GM23338 (cell line): ENCODE measurements around the gene ELMOD3.

Experiments
- CREB1 ChIP-seq: fragments of 250-450 bp; sonication (Bioruptor Pico); IDR thresholded peaks from 2 replicates; pipeline ENCODE4 v1.5.0; 2020; ENCODE audit warnings: low read depth, mild to moderate bottlenecking, moderate library complexity
- CTCF ChIP-seq, 2 experiments: fragments of 200-600 bp in 1 of 2; sonication (generic) in 1 of 2; conservative IDR thresholded peaks; 2 replicates each; pipeline versions ENCODE4 v1.5.1 to v1.6.1; 2016 to 2017; ENCODE audit warnings: antibody characterized with exemption in 2 of 2, low read depth in 2 of 2, mild to moderate bottlenecking in 2 of 2, moderate library complexity in 1 of 2
- EZH2 ChIP-seq: fragments of 200-600 bp; sonication (generic); IDR thresholded peaks from one replicate; pipeline ENCODE4 v1.8.0; 2017; ENCODE audit warnings: antibody characterized with exemption, mild to moderate bottlenecking, low read depth; ENCODE audit not compliant: unreplicated experiment
- EZH2phosphoT487 ChIP-seq: fragments of 200-600 bp; sonication (generic); IDR thresholded peaks from one replicate; pipeline ENCODE4 v1.8.1; 2018; ENCODE audit warnings: antibody characterized with exemption; ENCODE audit not compliant: unreplicated experiment
- JUNB ChIP-seq: IDR thresholded peaks from one replicate; pipeline ENCODE4 v1.6.1; 2016; ENCODE audit warnings: antibody characterized with exemption; ENCODE audit not compliant: unreplicated experiment
- POLR2AphosphoS5 ChIP-seq: IDR thresholded peaks from 2 replicates; pipeline ENCODE4 v1.6.1; 2016; ENCODE audit warnings: antibody characterized with exemption, low read depth
- REST ChIP-seq: IDR thresholded peaks from one replicate; pipeline ENCODE4 v1.6.1; 2018; ENCODE audit warnings: antibody characterized with exemption; ENCODE audit not compliant: unreplicated experiment
- STAT1 ChIP-seq: IDR thresholded peaks from one replicate; pipeline ENCODE4 v1.6.1; 2016; ENCODE audit warnings: antibody characterized with exemption; ENCODE audit not compliant: unreplicated experiment
- ZNF331 ChIP-seq: fragments of 250-450 bp; sonication (Bioruptor Pico); IDR thresholded peaks from 2 replicates; pipeline ENCODE4 v1.5.0; 2020; ENCODE audit warnings: low read depth, mild to moderate bottlenecking, moderate library complexity

GRCh38 chr2:85369500-85369899 lies 14.9 kb downstream of the ELMOD3 start:
- TF ChIP-seq EZH2 (no peak), JUNB (no peak), POLR2AphosphoS5 (no peak), CTCF (conservative IDR thresholded peaks at IDR 0.05; ENCODE audit: low read depth in 2 of 2) (no peak), STAT1 (no peak), CREB1 (CRISPR knock-in tag) (no peak), ZNF331 (CRISPR knock-in tag) (no peak), EZH2phosphoT487 (no peak), REST (no peak)
